ENCODE measurements around the gene TRAPPC14.

DNA sequence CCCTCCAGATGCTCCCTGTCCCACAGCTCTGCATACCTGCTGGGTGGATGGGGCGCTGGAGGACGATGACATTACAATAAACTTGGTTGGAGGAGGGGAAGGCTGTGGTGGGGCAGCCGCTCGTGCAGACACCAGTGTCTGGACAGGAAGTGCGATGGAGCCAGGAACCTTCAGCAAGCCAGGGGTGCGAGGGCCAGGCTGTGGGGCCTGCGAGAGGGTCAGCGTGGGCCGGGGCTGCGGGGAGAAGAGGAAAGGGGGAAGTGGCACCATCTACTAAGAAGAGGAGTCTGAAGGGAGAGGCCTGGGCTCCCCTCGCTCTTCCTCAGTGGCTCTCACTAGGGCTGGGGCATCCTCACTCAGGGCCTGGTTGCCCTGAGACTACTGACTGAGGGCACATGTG, 50.6 kb downstream of the TRAPPC14 start:
- TF ChIP-seq, protein P1, sequence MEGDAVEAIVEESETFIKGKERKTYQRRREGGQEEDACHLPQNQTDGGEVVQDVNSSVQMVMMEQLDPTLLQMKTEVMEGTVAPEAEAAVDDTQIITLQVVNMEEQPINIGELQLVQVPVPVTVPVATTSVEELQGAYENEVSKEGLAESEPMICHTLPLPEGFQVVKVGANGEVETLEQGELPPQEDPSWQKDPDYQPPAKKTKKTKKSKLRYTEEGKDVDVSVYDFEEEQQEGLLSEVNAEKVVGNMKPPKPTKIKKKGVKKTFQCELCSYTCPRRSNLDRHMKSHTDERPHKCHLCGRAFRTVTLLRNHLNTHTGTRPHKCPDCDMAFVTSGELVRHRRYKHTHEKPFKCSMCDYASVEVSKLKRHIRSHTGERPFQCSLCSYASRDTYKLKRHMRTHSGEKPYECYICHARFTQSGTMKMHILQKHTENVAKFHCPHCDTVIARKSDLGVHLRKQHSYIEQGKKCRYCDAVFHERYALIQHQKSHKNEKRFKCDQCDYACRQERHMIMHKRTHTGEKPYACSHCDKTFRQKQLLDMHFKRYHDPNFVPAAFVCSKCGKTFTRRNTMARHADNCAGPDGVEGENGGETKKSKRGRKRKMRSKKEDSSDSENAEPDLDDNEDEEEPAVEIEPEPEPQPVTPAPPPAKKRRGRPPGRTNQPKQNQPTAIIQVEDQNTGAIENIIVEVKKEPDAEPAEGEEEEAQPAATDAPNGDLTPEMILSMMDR (IDR thresholded peaks at IDR 0.05 in 2 of 3, conservative IDR thresholded peaks at IDR 0.05 in 1 of 3; ENCODE audit: insufficient read depth in 2 of 3, low read depth in 1 of 3, low read length in 3 of 3), result no peak
- no peak for TF ChIP-seq TAF1 (IDR thresholded peaks at IDR 0.05; ENCODE audit: control insufficient read depth, extremely low read depth, insufficient read depth, low read length, severe bottlenecking)
- TF ChIP-seq, protein P2, sequence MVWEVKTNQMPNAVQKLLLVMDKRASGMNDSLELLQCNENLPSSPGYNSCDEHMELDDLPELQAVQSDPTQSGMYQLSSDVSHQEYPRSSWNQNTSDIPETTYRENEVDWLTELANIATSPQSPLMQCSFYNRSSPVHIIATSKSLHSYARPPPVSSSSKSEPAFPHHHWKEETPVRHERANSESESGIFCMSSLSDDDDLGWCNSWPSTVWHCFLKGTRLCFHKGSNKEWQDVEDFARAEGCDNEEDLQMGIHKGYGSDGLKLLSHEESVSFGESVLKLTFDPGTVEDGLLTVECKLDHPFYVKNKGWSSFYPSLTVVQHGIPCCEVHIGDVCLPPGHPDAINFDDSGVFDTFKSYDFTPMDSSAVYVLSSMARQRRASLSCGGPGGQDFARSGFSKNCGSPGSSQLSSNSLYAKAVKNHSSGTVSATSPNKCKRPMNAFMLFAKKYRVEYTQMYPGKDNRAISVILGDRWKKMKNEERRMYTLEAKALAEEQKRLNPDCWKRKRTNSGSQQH (CRISPR knock-in tag; IDR thresholded peaks at IDR 0.05), result no peak
- TF ChIP-seq, protein P3, sequence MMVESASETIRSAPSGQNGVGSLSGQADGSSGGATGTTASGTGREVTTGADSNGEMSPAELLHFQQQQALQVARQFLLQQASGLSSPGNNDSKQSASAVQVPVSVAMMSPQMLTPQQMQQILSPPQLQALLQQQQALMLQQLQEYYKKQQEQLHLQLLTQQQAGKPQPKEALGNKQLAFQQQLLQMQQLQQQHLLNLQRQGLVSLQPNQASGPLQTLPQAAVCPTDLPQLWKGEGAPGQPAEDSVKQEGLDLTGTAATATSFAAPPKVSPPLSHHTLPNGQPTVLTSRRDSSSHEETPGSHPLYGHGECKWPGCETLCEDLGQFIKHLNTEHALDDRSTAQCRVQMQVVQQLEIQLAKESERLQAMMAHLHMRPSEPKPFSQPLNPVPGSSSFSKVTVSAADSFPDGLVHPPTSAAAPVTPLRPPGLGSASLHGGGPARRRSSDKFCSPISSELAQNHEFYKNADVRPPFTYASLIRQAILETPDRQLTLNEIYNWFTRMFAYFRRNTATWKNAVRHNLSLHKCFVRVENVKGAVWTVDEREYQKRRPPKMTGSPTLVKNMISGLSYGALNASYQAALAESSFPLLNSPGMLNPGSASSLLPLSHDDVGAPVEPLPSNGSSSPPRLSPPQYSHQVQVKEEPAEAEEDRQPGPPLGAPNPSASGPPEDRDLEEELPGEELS (CRISPR knock-in tag; IDR thresholded peaks at IDR 0.05; ENCODE audit: borderline replicate concordance), result no peak
- TF ChIP-seq, protein P4, sequence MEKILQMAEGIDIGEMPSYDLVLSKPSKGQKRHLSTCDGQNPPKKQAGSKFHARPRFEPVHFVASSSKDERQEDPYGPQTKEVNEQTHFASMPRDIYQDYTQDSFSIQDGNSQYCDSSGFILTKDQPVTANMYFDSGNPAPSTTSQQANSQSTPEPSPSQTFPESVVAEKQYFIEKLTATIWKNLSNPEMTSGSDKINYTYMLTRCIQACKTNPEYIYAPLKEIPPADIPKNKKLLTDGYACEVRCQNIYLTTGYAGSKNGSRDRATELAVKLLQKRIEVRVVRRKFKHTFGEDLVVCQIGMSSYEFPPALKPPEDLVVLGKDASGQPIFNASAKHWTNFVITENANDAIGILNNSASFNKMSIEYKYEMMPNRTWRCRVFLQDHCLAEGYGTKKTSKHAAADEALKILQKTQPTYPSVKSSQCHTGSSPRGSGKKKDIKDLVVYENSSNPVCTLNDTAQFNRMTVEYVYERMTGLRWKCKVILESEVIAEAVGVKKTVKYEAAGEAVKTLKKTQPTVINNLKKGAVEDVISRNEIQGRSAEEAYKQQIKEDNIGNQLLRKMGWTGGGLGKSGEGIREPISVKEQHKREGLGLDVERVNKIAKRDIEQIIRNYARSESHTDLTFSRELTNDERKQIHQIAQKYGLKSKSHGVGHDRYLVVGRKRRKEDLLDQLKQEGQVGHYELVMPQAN (IDR thresholded peaks at IDR 0.05; ENCODE audit: borderline replicate concordance), result no peak
- TF ChIP-seq NFYB (IDR thresholded peaks at IDR 0.05; ENCODE audit: extremely low read depth, insufficient read length), result no peak
- TF ChIP-seq ZNF384 (IDR thresholded peaks at IDR 0.05; ENCODE audit: low read depth, low read length), result no peak
- TF ChIP-seq DACH1 (IDR thresholded peaks at IDR 0.05; ENCODE audit: partially characterized antibody), result no peak
- no peak for TF ChIP-seq SP1 (CRISPR knock-in tag; IDR thresholded peaks at IDR 0.05)
- TF ChIP-seq EZH2 (IDR thresholded peaks at IDR 0.05; ENCODE audit: borderline replicate concordance, low read depth, low read length), result no peak
- no peak for TF ChIP-seq RAD21 (CRISPR knock-in tag; conservative IDR thresholded peaks at IDR 0.05 in 1 of 2, IDR thresholded peaks at IDR 0.05 in 1 of 2)
- TF ChIP-seq POLR2A (conservative IDR thresholded peaks at IDR 0.05), result no peak
